GM12878 (cell line): ENCODE measurements around the gene MACROD2.

Source experiments
- FOXM1 ChIP-seq: IDR thresholded peaks from 2 replicates; pipeline ENCODE4 v1.6.1; 2012; ENCODE audit warnings: low read depth, mild to moderate bottlenecking, inconsistent platforms, low read length, moderate library complexity
- POLR2A ChIP-seq: IDR thresholded peaks from 2 replicates; pipeline ENCODE4 v1.6.1; 2011; ENCODE audit warnings: low read depth, mild to moderate bottlenecking, low read length
- POLR2AphosphoS5 ChIP-seq: IDR thresholded peaks from 2 replicates; pipeline ENCODE4 v1.6.1; 2011; ENCODE audit warnings: mild to moderate bottlenecking, low read length, inconsistent platforms
- RBBP5 ChIP-seq: fragments of 200-600 bp; sonication (generic); conservative IDR thresholded peaks from 2 replicates; pipeline ENCODE4 v1.6.1; 2016
- SMC3 ChIP-seq: IDR thresholded peaks from 2 replicates; pipeline ENCODE4 v1.6.1; 2011; ENCODE audit warnings: low read length, improper control_type of control experiment, borderline replicate concordance
- SP1 ChIP-seq: IDR thresholded peaks from one replicate; pipeline ENCODE4 v1.6.1; 2011; ENCODE audit warnings: low read depth, low read length
- TF ChIP-seq, protein P1 (sequence below), 3 experiments: IDR thresholded peaks in 2 of 3; conservative IDR thresholded peaks in 1 of 3; 2 replicates each; pipeline ENCODE4 v1.5.1; 2011; ENCODE audit warnings: low read depth in 3 of 3, low read length in 3 of 3, mild to moderate bottlenecking in 3 of 3, control low read depth in 2 of 3, moderate library complexity in 2 of 3, inconsistent platforms in 1 of 3, mixed read lengths in 1 of 3; ENCODE audit not compliant: control insufficient read depth in 2 of 3, insufficient read depth in 1 of 3; ENCODE audit errors: extremely low read depth in 1 of 3
- TF ChIP-seq, protein P2 (sequence below): fragments of 450-650 bp; IDR thresholded peaks from 2 replicates; pipeline ENCODE4 v1.6.1; 2017; ENCODE audit warnings: mild to moderate bottlenecking, moderate library complexity
- TF ChIP-seq, protein P3 (sequence below): fragments of 450-650 bp; IDR thresholded peaks from 2 replicates; pipeline ENCODE4 v1.6.1; 2017; ENCODE audit warnings: mild to moderate bottlenecking

DNA sequence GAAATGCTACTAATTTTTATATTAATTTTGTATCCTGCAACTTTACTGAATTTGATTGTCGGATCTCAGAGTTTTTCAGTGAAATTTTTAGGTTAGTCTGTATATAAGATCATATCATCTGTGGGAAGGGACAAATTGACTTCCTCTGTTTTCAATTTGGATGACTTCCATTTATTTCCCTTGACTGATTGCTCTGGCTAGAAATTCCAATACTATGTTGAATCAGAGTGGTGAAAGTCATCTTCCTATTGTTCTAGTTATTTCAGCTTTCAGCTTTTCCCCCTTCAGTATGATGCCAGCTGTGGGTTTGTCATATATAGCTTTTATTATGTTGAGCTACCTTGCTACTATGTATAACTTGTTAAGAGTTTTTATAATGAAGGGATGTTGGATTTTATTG, 1806.7 kb downstream of the MACROD2 start:
- TF ChIP-seq SMC3 (no peak), POLR2A (no peak), FOXM1 (no peak), POLR2AphosphoS5 (no peak), SP1 (no peak), RBBP5 (no peak)
- TF ChIP-seq, protein P1, sequence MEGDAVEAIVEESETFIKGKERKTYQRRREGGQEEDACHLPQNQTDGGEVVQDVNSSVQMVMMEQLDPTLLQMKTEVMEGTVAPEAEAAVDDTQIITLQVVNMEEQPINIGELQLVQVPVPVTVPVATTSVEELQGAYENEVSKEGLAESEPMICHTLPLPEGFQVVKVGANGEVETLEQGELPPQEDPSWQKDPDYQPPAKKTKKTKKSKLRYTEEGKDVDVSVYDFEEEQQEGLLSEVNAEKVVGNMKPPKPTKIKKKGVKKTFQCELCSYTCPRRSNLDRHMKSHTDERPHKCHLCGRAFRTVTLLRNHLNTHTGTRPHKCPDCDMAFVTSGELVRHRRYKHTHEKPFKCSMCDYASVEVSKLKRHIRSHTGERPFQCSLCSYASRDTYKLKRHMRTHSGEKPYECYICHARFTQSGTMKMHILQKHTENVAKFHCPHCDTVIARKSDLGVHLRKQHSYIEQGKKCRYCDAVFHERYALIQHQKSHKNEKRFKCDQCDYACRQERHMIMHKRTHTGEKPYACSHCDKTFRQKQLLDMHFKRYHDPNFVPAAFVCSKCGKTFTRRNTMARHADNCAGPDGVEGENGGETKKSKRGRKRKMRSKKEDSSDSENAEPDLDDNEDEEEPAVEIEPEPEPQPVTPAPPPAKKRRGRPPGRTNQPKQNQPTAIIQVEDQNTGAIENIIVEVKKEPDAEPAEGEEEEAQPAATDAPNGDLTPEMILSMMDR (IDR thresholded peaks at IDR 0.05 in 2 of 3, conservative IDR thresholded peaks at IDR 0.05 in 1 of 3; ENCODE audit: control insufficient read depth in 2 of 3, extremely low read depth in 1 of 3, insufficient read depth in 1 of 3, low read depth in 3 of 3, low read length in 3 of 3) = no peak
- TF ChIP-seq, protein P2, sequence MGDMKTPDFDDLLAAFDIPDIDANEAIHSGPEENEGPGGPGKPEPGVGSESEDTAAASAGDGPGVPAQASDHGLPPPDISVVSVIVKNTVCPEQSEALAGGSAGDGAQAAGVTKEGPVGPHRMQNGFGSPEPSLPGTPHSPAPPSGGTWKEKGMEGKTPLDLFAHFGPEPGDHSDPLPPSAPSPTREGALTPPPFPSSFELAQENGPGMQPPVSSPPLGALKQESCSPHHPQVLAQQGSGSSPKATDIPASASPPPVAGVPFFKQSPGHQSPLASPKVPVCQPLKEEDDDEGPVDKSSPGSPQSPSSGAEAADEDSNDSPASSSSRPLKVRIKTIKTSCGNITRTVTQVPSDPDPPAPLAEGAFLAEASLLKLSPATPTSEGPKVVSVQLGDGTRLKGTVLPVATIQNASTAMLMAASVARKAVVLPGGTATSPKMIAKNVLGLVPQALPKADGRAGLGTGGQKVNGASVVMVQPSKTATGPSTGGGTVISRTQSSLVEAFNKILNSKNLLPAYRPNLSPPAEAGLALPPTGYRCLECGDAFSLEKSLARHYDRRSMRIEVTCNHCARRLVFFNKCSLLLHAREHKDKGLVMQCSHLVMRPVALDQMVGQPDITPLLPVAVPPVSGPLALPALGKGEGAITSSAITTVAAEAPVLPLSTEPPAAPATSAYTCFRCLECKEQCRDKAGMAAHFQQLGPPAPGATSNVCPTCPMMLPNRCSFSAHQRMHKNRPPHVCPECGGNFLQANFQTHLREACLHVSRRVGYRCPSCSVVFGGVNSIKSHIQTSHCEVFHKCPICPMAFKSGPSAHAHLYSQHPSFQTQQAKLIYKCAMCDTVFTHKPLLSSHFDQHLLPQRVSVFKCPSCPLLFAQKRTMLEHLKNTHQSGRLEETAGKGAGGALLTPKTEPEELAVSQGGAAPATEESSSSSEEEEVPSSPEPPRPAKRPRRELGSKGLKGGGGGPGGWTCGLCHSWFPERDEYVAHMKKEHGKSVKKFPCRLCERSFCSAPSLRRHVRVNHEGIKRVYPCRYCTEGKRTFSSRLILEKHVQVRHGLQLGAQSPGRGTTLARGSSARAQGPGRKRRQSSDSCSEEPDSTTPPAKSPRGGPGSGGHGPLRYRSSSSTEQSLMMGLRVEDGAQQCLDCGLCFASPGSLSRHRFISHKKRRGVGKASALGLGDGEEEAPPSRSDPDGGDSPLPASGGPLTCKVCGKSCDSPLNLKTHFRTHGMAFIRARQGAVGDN = no peak
- TF ChIP-seq, protein P3, sequence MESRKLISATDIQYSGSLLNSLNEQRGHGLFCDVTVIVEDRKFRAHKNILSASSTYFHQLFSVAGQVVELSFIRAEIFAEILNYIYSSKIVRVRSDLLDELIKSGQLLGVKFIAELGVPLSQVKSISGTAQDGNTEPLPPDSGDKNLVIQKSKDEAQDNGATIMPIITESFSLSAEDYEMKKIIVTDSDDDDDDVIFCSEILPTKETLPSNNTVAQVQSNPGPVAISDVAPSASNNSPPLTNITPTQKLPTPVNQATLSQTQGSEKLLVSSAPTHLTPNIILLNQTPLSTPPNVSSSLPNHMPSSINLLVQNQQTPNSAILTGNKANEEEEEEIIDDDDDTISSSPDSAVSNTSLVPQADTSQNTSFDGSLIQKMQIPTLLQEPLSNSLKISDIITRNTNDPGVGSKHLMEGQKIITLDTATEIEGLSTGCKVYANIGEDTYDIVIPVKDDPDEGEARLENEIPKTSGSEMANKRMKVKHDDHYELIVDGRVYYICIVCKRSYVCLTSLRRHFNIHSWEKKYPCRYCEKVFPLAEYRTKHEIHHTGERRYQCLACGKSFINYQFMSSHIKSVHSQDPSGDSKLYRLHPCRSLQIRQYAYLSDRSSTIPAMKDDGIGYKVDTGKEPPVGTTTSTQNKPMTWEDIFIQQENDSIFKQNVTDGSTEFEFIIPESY = no peak
